ENCODE data around the gene RHOJ.

GRCh38 chr14:63266106-63266505 lies 61.9 kb downstream of the RHOJ start:
- TF ChIP-seq BRCA1 (CRISPR knock-in tag; IDR thresholded peaks at IDR 0.05) (no peak), ESRRA (CRISPR knock-in tag; IDR thresholded peaks at IDR 0.05; ENCODE audit: low read depth) (no peak), SOX5 (CRISPR knock-in tag; IDR thresholded peaks at IDR 0.05; ENCODE audit: borderline replicate concordance) (no peak), NBN (conservative IDR thresholded peaks at IDR 0.05) (no peak), ZNF512 (CRISPR knock-in tag; IDR thresholded peaks at IDR 0.05) (no peak), POLR2A (IDR thresholded peaks at IDR 0.05; ENCODE audit: insufficient read depth in 1 of 2, low read depth in 2 of 2, low read length in 2 of 2) (no peak), AHR (CRISPR knock-in tag; IDR thresholded peaks at IDR 0.05) (no peak), ARID4A (CRISPR knock-in tag; IDR thresholded peaks at IDR 0.05; ENCODE audit: borderline replicate concordance) (no peak), NPAS2 (CRISPR knock-in tag; IDR thresholded peaks at IDR 0.05; ENCODE audit: borderline replicate concordance) (no peak)
- TF ChIP-seq, protein P1, sequence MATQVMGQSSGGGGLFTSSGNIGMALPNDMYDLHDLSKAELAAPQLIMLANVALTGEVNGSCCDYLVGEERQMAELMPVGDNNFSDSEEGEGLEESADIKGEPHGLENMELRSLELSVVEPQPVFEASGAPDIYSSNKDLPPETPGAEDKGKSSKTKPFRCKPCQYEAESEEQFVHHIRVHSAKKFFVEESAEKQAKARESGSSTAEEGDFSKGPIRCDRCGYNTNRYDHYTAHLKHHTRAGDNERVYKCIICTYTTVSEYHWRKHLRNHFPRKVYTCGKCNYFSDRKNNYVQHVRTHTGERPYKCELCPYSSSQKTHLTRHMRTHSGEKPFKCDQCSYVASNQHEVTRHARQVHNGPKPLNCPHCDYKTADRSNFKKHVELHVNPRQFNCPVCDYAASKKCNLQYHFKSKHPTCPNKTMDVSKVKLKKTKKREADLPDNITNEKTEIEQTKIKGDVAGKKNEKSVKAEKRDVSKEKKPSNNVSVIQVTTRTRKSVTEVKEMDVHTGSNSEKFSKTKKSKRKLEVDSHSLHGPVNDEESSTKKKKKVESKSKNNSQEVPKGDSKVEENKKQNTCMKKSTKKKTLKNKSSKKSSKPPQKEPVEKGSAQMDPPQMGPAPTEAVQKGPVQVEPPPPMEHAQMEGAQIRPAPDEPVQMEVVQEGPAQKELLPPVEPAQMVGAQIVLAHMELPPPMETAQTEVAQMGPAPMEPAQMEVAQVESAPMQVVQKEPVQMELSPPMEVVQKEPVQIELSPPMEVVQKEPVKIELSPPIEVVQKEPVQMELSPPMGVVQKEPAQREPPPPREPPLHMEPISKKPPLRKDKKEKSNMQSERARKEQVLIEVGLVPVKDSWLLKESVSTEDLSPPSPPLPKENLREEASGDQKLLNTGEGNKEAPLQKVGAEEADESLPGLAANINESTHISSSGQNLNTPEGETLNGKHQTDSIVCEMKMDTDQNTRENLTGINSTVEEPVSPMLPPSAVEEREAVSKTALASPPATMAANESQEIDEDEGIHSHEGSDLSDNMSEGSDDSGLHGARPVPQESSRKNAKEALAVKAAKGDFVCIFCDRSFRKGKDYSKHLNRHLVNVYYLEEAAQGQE (IDR thresholded peaks at IDR 0.05; ENCODE audit: borderline replicate concordance in 1 of 2, low read depth in 1 of 2, low read length in 2 of 2): no peak
